GM10266 (cell line): ENCODE data around the gene ZFAND5.

Experiments
- DNase-seq: peaks from one replicate; pipeline ENCODE4 v3.0.0; 2012; ENCODE audit errors: extremely low spot score
- TF ChIP-seq, protein P1 (sequence below): IDR thresholded peaks from 2 replicates; pipeline ENCODE4 v1.5.1; 2012; ENCODE audit warnings: mild to moderate bottlenecking, low read depth; ENCODE audit not compliant: control insufficient read depth, insufficient read depth; ENCODE audit errors: missing control alignments

ZFAND5 gene

DNA sequence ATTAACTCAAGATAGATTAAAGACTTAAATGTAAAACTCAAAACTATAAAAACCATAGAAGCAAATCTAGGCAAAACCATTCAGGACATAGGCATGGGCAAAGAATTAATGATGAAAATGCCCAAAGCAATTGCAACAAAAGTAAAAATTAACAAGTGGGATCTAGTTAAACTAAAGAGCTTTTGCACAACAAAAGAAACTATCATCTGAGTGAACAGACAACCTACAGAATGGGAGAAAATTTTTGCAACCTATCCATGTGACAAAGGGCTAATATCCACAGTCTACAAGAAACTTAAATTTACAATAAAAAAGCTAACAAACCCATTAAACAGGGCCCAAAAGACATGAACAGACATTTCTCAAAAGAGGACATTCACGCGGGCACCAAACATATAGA lies 34.4 kb upstream of the ZFAND5 start:
- no peak for DNase-seq
- TF ChIP-seq, protein P1, sequence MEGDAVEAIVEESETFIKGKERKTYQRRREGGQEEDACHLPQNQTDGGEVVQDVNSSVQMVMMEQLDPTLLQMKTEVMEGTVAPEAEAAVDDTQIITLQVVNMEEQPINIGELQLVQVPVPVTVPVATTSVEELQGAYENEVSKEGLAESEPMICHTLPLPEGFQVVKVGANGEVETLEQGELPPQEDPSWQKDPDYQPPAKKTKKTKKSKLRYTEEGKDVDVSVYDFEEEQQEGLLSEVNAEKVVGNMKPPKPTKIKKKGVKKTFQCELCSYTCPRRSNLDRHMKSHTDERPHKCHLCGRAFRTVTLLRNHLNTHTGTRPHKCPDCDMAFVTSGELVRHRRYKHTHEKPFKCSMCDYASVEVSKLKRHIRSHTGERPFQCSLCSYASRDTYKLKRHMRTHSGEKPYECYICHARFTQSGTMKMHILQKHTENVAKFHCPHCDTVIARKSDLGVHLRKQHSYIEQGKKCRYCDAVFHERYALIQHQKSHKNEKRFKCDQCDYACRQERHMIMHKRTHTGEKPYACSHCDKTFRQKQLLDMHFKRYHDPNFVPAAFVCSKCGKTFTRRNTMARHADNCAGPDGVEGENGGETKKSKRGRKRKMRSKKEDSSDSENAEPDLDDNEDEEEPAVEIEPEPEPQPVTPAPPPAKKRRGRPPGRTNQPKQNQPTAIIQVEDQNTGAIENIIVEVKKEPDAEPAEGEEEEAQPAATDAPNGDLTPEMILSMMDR: no peak

DNA sequence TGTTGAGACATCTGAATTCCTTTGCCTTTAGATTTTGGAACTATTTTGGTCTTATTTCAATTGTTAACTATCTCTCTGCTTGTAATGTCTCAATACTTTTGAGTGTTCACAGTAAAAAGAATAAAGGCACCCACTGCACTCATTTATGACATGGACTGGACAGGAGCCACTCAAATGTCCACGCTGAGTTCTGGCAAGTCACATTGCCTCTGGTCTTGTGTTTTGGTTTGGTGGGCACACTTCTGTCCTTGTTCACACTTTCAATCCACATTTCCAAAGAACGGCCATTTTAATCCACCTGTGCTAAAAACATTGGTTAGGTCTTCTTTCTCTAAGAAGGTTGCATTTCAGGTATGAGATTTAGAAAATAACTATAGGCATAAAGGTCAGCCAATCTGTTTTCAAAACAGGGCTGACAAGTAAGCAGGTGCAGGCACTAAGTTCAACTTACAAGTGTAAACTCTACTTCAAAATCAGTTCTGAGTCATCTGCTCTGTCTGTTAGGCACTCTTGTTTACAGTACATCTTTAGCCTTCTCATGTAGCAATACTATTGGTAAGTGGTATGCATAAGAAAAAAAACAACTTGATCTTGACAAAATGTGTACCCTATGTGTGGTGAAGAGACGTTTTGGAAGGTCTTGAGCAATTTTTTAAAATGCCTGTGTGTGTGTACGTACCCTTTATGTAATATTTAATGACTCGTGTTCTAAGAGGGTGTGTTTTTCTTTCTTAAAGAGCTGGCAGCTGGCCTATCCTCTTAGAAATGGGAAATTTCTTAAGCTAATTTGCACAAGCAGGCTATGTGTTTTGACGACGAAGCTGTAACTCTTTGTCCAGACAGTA lies 31.5 kb upstream of the ZFAND5 start:
- TF ChIP-seq, protein P1: no peak

DNA sequence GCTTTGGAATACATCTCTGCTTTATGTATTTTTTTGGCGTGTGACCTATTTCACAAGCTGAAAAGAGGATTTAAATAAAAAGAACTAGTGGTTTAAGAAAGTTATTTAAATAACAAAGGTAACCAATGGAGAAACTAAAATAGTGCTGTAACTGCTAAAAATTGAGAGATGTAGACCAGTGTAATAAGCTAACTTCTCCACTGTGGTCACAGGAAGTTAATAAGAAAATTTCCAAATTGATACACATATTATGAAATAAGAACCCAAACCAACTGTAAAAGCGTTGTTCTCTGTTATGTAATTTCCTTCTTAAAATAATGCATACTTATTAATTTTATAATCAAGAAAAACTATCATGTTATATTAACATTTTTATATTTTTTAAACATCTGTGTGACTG lies 29.1 kb upstream of the ZFAND5 start:
- no peak for DNase-seq
- TF ChIP-seq, protein P1: no peak

More for the DNA sequence above, 31.5 kb upstream of the ZFAND5 start:
- DNase-seq: no peak

DNA sequence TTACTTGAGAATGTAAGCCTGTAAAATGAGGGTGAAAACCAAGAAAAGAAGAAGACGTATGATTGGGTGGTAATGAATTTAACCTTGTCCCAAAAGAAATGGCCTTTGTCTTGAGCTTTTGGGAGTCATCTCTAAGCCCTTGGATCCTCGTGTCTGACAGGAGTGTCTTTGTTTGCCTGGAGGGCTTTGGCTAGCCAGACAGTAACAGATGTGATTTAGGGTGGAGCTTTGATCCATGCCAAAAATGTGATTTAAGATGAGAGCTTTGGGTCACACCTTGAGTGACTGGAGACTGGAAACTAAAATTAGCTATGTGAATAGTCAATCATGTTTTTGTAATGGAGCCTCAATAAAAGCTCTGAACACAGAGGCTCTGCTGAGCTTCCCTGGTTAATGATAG lies 25.9 kb upstream of the ZFAND5 start:
- DNase-seq: no peak
- TF ChIP-seq, protein P1: no peak

DNA sequence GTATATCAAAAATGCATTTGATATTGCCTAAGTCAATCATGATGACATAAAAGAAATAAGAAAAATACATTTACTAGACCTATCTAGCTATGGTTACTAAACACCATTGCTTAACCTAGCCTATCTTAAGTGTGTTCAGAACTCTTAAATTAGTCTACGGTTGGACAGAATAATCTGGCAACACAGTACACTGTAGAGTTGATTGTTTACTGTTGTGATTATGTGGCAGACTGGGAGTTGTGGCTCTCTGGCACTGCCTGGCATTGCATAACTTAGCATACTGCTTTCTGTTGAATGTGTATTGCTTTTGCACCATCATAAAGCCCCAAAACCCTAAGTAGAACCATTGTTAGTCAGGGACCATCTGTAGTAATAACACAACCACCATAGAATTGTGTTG lies 21.2 kb upstream of the ZFAND5 start:
- no peak for DNase-seq
- TF ChIP-seq, protein P1: no peak

DNA sequence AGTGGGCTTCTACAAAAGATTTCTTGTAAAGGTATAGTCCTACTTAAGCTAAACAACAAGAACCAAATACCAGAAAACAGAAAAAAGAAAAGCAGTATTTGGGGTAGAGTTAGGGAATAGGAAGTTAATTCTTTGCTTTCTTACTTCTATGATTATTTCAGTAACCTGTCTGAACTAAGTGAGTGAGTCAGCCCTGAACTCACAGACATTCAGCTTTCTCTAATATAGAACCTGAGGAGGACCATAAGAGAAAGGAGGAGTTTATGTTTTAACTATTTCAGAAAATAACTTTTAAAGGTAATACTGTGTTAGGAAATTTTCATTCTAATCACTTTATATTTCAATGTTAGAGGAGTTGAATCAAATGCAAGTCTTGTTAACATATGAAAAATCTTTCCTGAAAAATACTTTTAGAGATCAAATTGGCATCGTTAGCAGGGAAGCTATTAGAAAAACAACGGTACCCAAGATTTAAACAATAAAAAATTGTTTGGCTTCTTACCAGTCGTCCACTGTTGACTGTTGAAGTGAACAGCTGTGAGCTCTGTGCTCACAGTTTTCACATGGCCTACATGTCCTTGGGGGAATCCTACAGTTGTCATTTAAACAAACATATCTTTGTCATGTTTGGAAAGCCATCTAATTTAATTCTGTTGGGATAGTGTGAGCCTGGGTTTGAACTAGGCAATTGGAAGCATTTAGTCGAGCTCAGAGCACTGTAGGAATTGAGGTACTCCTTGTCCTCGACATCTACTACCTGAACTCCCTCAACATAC lies 19.9 kb upstream of the ZFAND5 start:
- no peak for DNase-seq
- TF ChIP-seq, protein P1: no peak
